ENCODE results near the gene SH3PXD2A. TPM values are rescaled to one million over a fixed set of nuclear protein-coding genes. Genes with fewer than 3 reads are reported as not detected.

SH3PXD2A gene
- total and polyA plus RNA-seq, 2 of the 4 experiments (the other 2 are of a cell fraction), result 6.3 to 23.0 TPM

- ATAC-seq (ENCODE audit: low read depth), result peak; percentile 16
- H3K27me3 ChIP-seq (ENCODE audit: control insufficient read depth, insufficient read depth, low read length), result no peaks in the 10 kb centered on the region
- H2AFZ ChIP-seq (replicated peaks; ENCODE audit: low read length, poor library complexity), result peak overlapping the region; percentile 86
- no peak for TF ChIP-seq MAFK (IDR thresholded peaks at IDR 0.05; ENCODE audit: low read depth, low read length)
- TF ChIP-seq MAZ (IDR thresholded peaks at IDR 0.05; ENCODE audit: borderline replicate concordance, low read depth, low read length), result 0 out of 2 replicates have a peak, but pooled peaks have one; percentile 2
- TF ChIP-seq MXI1 (IDR thresholded peaks at IDR 0.05; ENCODE audit: borderline replicate concordance, low read depth, low read length), result no peak
- no peak for TF ChIP-seq SMC3 (IDR thresholded peaks at IDR 0.05; ENCODE audit: low read depth, low read length)
- TF ChIP-seq BHLHE40 (IDR thresholded peaks at IDR 0.05; ENCODE audit: low read depth, low read length), result no peak
- TF ChIP-seq ELK1 (IDR thresholded peaks at IDR 0.05; ENCODE audit: borderline replicate concordance, low read depth, low read length), result no peak
- TF ChIP-seq NFE2L2 (IDR thresholded peaks at IDR 0.05; ENCODE audit: low read depth, low read length), result no peak
- no peak for TF ChIP-seq CEBPB (IDR thresholded peaks at IDR 0.05; ENCODE audit: low read depth, low read length)
- TF ChIP-seq CHD1 (IDR thresholded peaks at IDR 0.05; ENCODE audit: low read depth, low read length), result peak; percentile 71; the same call in 1 of the 2 replicates
- no peak for TF ChIP-seq RAD21 (IDR thresholded peaks at IDR 0.05; ENCODE audit: low read length)
- TF ChIP-seq RCOR1 (IDR thresholded peaks at IDR 0.05; ENCODE audit: insufficient replicate concordance, low read length), result no peak
- TF ChIP-seq POLR2A (IDR thresholded peaks at IDR 0.05; ENCODE audit: low read depth, low read length), result peak; percentile 97
- TF ChIP-seq FOS (IDR thresholded peaks at IDR 0.05; ENCODE audit: low read depth, low read length), result no peak
- TF ChIP-seq, protein P1, sequence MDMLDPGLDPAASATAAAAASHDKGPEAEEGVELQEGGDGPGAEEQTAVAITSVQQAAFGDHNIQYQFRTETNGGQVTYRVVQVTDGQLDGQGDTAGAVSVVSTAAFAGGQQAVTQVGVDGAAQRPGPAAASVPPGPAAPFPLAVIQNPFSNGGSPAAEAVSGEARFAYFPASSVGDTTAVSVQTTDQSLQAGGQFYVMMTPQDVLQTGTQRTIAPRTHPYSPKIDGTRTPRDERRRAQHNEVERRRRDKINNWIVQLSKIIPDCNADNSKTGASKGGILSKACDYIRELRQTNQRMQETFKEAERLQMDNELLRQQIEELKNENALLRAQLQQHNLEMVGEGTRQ (IDR thresholded peaks at IDR 0.05; ENCODE audit: low read depth, low read length), result no peak
Measured at GRCh38 chr10:103677486-103678177, 177.7 kb downstream of the SH3PXD2A start.

More at GRCh38 chr10:103677486-103678177, 177.7 kb downstream of the SH3PXD2A start:
- Histone ChIP-seq H2BK5ac (ENCODE audit: low read depth, low read length, poor library complexity, severe bottlenecking) (peak overlapping the region; percentile 94), H3K9me3 (ENCODE audit: control insufficient read depth, insufficient read depth, low read length) (no peaks in the 10 kb centered on the region), H2AK9ac (replicated peaks; ENCODE audit: low read depth, low read length, poor library complexity) (peak overlapping the region; percentile 100), H3K79me1 (ENCODE audit: low read depth in 1 of 2, low read length in 2 of 2) (peaks cover 31 to 61% of the 10 kb centered on the region in 2 experiments), H3K27ac (ENCODE audit: insufficient read depth, low read length) (peak overlapping the region; percentile 91), H4K20me1 (ENCODE audit: insufficient read depth, low read length) (no peaks in the 10 kb centered on the region), H2AK5ac (ENCODE audit: low read depth, low read length) (peak overlapping the region; percentile 99), H3K4me3 (ENCODE audit: insufficient read depth, low read depth, low read length) (peak overlapping the region; percentile 46), H3K4ac (ENCODE audit: low read depth, low read length) (peak overlapping the region; percentile 98), H3K4me2 (ENCODE audit: low read depth, low read length) (peak overlapping the region; percentile 78), H3K23ac (ENCODE audit: low read depth, low read length) (peak overlapping the region; percentile 95), H2BK15ac (ENCODE audit: low read depth, low read length) (peak overlapping the region; percentile 89; the same call in 2 of the 3 replicates), H2BK120ac (ENCODE audit: low read depth, low read length) (peak overlapping the region; percentile 86), H3K14ac (replicated peaks; ENCODE audit: low read depth, low read length) (peak overlapping the region; percentile 98), H3K56ac (ENCODE audit: extremely low read depth, insufficient read depth, low read length) (peak overlapping the region; percentile 97), H3K36me3 (ENCODE audit: control insufficient read depth, insufficient read depth, low read length) (peaks cover 2% of the 10 kb centered on the region; the same call in 1 of the 2 replicates), H3K4me1 (ENCODE audit: control insufficient read depth, insufficient read depth, low read length) (peaks cover 22% of the 10 kb centered on the region), H4K8ac (ENCODE audit: low read depth in 2 of 2, low read length in 2 of 2) (peak overlapping the region; percentile 98), H3K18ac (ENCODE audit: low read depth, low read length) (peak overlapping the region; percentile 67), H3K9me1 (ENCODE audit: insufficient read depth, low read length) (peaks cover 15% of the 10 kb centered on the region), H4K5ac (ENCODE audit: low read depth, low read length) (peak overlapping the region; percentile 90), H4K91ac (ENCODE audit: insufficient read depth, low read depth, low read length) (peak overlapping the region; percentile 96), H2BK20ac (ENCODE audit: low read depth, low read length) (peak overlapping the region; percentile 72), H3K9ac (ENCODE audit: low read depth, low read length) (peak overlapping the region; percentile 85)
- dilution Hi-C loops (cut with HindIII; ENCODE audit: low sequenced_read_pairs, unreplicated experiment), result loop anchor here (10.0 kb wide), 1 partner anchor 63 kb away; no protein-coding TSS in a partner anchor
- ChIA-PET CTCF (interaction anchor here (0.9 kb wide), 1 partner anchor 17 kb away, joined by 3 read pairs; no protein-coding TSS in a partner anchor), POLR2A (ENCODE audit: unreplicated experiment) (no interaction called here)
- intact Hi-C loops (cut with micrococcal nuclease), result loop anchor here (5.0 kb wide), 1 partner anchor 60 kb away; no protein-coding TSS in a partner anchor
- 70% methylated on average over 2 of the region's 13 CpGs; no CpG with 5 or more reads in 1 of the 2 experiments for WGBS, 2 experiments (ENCODE audit: extremely low coverage in 2 of 2, insufficient read length in 1 of 2)
- no peak for DNase-seq
- in situ Hi-C loops (cut with MboI; ENCODE audit: low sequenced_read_pairs), result no loop called here
- BruUV-seq (replicated peaks), result no TSS peak
